Measurements from ENCODE around the gene STAU1. TPM values are rescaled to one million over a fixed set of nuclear protein-coding genes. Genes with fewer than 3 reads are reported as not detected.

The STAU1 gene, protein sequence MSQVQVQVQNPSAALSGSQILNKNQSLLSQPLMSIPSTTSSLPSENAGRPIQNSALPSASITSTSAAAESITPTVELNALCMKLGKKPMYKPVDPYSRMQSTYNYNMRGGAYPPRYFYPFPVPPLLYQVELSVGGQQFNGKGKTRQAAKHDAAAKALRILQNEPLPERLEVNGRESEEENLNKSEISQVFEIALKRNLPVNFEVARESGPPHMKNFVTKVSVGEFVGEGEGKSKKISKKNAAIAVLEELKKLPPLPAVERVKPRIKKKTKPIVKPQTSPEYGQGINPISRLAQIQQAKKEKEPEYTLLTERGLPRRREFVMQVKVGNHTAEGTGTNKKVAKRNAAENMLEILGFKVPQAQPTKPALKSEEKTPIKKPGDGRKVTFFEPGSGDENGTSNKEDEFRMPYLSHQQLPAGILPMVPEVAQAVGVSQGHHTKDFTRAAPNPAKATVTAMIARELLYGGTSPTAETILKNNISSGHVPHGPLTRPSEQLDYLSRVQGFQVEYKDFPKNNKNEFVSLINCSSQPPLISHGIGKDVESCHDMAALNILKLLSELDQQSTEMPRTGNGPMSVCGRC
- total RNA-seq (10 to 100 TPM; 72.5 to 81.3 TPM), polyA plus RNA-seq (10 to 100 TPM; 39.1 to 47.8 TPM)
- long read RNA-seq, donor 1, transcript STAU1-203 (13 exons, 3,211 nt): major isoform, 17 of 137 reads
- long read RNA-seq, donor 1, partial matches to known transcripts: 97 of 137 reads
- long read RNA-seq, donor 1, other reads (novel, unspliced or antisense): 17 of 137 reads
- long read RNA-seq, donor 2, transcript STAU1-203 (13 exons, 3,211 nt): major isoform, 13 of 61 reads
- long read RNA-seq, donor 2, partial matches to known transcripts: 35 of 61 reads
- long read RNA-seq, donor 2, other reads (novel, unspliced or antisense): 11 of 61 reads

DNA sequence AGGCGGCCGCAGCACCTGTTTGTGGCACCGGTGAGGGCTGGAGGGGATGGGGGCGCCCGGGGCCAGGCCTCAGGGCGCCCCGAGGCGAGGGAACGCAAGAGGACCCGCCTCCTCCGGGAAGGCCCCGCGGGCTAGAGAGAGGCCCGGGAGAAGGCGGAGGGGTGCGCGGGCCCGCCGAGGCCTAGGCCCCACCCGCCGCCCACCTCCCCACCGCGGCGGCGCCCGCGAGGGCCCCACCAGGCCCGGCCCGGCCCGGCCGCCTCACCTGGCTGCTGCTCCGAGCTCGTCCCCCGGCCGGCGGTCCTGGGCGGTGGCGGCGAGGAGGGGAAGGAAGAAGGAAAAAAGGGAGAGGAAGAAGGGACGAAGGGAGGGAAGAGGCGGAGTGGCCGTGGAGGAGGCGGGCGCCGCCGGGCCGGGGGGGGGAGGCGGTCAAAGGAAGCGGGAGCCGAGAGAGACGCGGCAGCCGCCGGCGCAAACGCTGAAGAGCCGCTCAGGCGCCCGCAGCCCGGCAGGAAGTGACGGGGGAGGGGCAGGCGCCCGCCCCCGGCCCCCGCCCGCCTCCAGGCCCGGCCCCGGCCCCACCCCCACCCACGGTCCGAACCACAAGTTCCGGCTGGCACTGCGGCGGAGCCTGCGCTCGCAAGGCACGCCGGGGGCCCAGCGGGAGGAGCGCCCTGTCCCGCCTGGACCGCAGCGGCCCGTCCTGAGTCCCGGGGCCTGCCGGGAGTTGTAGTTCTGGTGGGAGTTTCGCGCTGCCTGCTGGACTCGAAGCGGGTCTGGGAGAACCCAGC is at the start of gene STAU1:
Gene STAU1, minus strand, starts transcription at position 484 of the 791 bp plus-strand sequence. CDS start 22,133 bp downstream, outside the sequence.
- Histone ChIP-seq H3K27ac (ENCODE audit: low read depth in 1 of 2, low read length in 2 of 2) (peak within 1 kb of the TSS; percentile 58 to 67), H3K4me1 (ENCODE audit: control insufficient read depth in 1 of 2, insufficient read depth in 2 of 2, low read length in 2 of 2) (no peaks in the 10 kb centered on the region), H3K4me3 (ENCODE audit: low read length in 2 of 2) (peak within 1 kb of the TSS; percentile 95 to 98), H3K9me3 (ENCODE audit: control insufficient read depth, low read length) (no peaks in the 10 kb centered on the region), H3K27me3 (ENCODE audit: control insufficient read depth in 1 of 2, insufficient read depth in 2 of 2, low read length in 1 of 2) (no peaks in the 10 kb centered on the region), H3K36me3 (ENCODE audit: control insufficient read depth in 1 of 2, insufficient read depth in 2 of 2, low read length in 1 of 2) (no peaks in the 10 kb centered on the region)
- intact Hi-C loops (cut with DNase I): loop anchor here in 1 of 2 donors (10.0 kb wide), 1 partner anchor 53 kb away; no protein-coding TSS in a partner anchor
- 0% methylated on average over 43 to 89 of the region's 89 CpGs for WGBS, 2 donors
- peak; percentile 99 for ATAC-seq (ENCODE audit: low FRiP score)
- DNase-seq: peak; percentile 97 to 98

DNA sequence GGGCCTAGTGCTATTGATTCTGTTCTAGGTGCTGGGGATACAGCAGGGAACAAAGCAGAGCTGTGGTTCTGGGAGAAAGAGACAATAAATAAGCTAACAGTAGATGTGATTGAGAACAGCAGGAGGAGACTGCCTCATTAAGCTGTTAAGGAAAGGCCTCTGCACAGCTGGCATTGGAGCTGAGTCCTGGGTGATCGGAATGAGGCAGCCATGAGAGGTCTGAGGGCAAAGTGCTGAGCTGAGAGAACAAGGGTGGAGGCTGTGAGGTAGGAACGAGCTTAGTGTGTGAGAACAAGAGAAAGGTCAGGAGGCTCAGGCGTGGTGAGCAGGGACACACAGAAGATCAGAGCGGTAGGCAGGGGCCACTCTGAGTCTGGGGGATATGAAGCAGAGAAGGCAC is 49.4 kb upstream of the STAU1 start:
- Histone ChIP-seq H3K4me1 (ENCODE audit: control insufficient read depth in 1 of 2, insufficient read depth in 2 of 2, low read length in 2 of 2) (no peaks in the 10 kb centered on the region), H3K36me3 (ENCODE audit: control insufficient read depth in 1 of 2, insufficient read depth in 2 of 2, low read length in 1 of 2) (peaks cover 3 to 17% of the 10 kb centered on the region in 2 donors), H3K9me3 (ENCODE audit: control insufficient read depth, low read length) (no peaks in the 10 kb centered on the region), H3K27me3 (ENCODE audit: control insufficient read depth in 1 of 2, insufficient read depth in 2 of 2, low read length in 1 of 2) (no peaks in the 10 kb centered on the region), H3K27ac (ENCODE audit: low read depth in 1 of 2, low read length in 2 of 2) (no peak overlapping the region), H3K4me3 (ENCODE audit: low read length in 2 of 2) (no peak overlapping the region)
- intact Hi-C loops (cut with DNase I): no loop called here
- peak in 1 of 2 donors; percentile 22 for DNase-seq
- ATAC-seq (ENCODE audit: low FRiP score): no peak
- WGBS, 2 donors: 90 to 91% methylated on average over 4 of the region's 4 CpGs

DNA sequence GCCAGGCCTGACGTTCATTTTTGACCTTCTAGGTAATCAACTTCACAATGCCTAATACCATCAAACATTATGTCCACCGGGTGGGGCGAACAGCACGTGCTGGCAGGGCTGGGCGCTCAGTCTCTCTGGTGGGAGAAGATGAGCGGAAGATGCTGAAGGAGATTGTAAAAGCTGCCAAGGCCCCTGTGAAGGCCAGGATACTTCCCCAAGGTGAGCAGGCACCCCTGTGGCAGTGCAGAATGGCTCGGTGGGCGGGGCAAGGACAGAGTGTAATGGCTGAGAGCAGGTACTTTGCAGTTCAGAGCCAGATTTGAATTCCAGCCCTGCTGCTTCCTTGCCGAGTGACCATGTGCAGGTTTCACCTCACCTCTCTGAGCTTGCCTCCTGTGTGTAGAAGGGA is 48.2 kb upstream of the STAU1 start:
- intact Hi-C loops (cut with DNase I): no loop called here
- Histone ChIP-seq H3K27ac (ENCODE audit: low read depth in 1 of 2, low read length in 2 of 2) (no peak overlapping the region), H3K27me3 (ENCODE audit: control insufficient read depth in 1 of 2, insufficient read depth in 2 of 2, low read length in 1 of 2) (no peaks in the 10 kb centered on the region), H3K9me3 (ENCODE audit: control insufficient read depth, low read length) (no peaks in the 10 kb centered on the region), H3K36me3 (ENCODE audit: control insufficient read depth in 1 of 2, insufficient read depth in 2 of 2, low read length in 1 of 2) (peaks cover 3 to 13% of the 10 kb centered on the region in 2 donors), H3K4me3 (ENCODE audit: low read length in 2 of 2) (no peak overlapping the region), H3K4me1 (ENCODE audit: control insufficient read depth in 1 of 2, insufficient read depth in 2 of 2, low read length in 2 of 2) (no peaks in the 10 kb centered on the region)
- 84 to 88% methylated on average over 9 of the region's 9 CpGs for WGBS, 2 donors
- no peak for ATAC-seq (ENCODE audit: low FRiP score)
- DNase-seq: peak in 1 of 2 donors; percentile 62

DNA sequence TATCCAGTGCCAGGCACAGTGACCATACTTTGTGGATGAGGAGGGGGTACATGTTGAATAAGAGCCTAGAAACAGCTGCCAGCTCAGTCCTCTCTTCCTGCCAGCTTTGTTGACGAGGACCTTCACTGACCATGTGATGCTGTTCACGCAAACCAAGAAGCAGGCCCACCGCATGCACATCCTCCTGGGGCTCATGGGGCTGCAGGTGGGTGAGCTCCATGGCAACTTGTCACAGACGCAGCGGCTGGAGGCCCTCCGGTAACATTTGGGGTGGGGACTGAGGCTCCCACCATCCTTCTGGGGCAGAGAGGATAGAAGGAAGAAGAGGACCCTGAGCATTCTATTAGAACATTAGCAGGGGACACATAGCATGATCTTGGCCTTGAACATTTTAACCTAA is 46.7 kb upstream of the STAU1 start:
- H3K9me3 ChIP-seq (ENCODE audit: control insufficient read depth, low read length): no peaks in the 10 kb centered on the region
- DNase-seq (peak in 1 of 2 donors; percentile 65), ATAC-seq (ENCODE audit: low FRiP score) (no peak)
- peaks cover 3 to 19% of the 10 kb centered on the region in 2 donors for H3K36me3 ChIP-seq (ENCODE audit: control insufficient read depth in 1 of 2, insufficient read depth in 2 of 2, low read length in 1 of 2)
- intact Hi-C loops (cut with DNase I): no loop called here
- no peak overlapping the region for H3K4me3 ChIP-seq (ENCODE audit: low read length in 2 of 2)
- H3K4me1 ChIP-seq (ENCODE audit: control insufficient read depth in 1 of 2, insufficient read depth in 2 of 2, low read length in 2 of 2): no peaks in the 10 kb centered on the region
- 91 to 96% methylated on average over 6 of the region's 6 CpGs for WGBS, 2 donors
- no peaks in the 10 kb centered on the region for H3K27me3 ChIP-seq (ENCODE audit: control insufficient read depth in 1 of 2, insufficient read depth in 2 of 2, low read length in 1 of 2)
- no peak overlapping the region for H3K27ac ChIP-seq (ENCODE audit: low read depth in 1 of 2, low read length in 2 of 2)

- Histone ChIP-seq H3K4me1 (ENCODE audit: control insufficient read depth in 1 of 2, insufficient read depth in 2 of 2, low read length in 2 of 2) (no peaks in the 10 kb centered on the region), H3K4me3 (ENCODE audit: low read length in 2 of 2) (no peak overlapping the region), H3K9me3 (ENCODE audit: control insufficient read depth, low read length) (no peaks in the 10 kb centered on the region), H3K36me3 (ENCODE audit: control insufficient read depth in 1 of 2, insufficient read depth in 2 of 2, low read length in 1 of 2) (peaks cover 3 to 16% of the 10 kb centered on the region in 2 donors), H3K27ac (ENCODE audit: low read depth in 1 of 2, low read length in 2 of 2) (no peak overlapping the region), H3K27me3 (ENCODE audit: control insufficient read depth in 1 of 2, insufficient read depth in 2 of 2, low read length in 1 of 2) (no peaks in the 10 kb centered on the region)
- DNase-seq (peak in 1 of 2 donors; percentile 57), ATAC-seq (ENCODE audit: low FRiP score) (no peak)
- intact Hi-C loops (cut with DNase I): no loop called here
- WGBS, 2 donors: 92 to 94% methylated on average over 10 of the region's 10 CpGs
Observed at GRCh38 chr20:49233226-49233625, 45.1 kb upstream of the STAU1 start.

DNA sequence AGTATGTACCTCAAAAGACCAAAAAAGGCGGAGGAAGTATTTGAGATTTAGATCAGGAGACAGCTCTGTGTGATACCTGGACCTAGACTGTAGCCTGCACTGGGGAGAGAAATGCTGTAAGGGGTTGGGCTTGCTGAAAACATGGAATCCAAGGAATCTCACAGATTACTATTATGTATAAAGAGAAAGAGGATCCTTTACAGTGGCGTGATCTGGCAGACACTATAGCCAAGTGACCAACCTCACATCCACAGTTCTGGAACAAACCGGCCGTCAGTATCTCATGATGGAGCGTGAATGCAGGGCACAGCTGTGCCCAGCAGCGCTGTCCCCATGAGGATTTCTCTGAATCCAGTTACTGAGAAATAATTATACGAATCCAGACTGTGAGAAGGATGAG is 43.3 kb upstream of the STAU1 start:
- intact Hi-C loops (cut with DNase I): no loop called here

DNA sequence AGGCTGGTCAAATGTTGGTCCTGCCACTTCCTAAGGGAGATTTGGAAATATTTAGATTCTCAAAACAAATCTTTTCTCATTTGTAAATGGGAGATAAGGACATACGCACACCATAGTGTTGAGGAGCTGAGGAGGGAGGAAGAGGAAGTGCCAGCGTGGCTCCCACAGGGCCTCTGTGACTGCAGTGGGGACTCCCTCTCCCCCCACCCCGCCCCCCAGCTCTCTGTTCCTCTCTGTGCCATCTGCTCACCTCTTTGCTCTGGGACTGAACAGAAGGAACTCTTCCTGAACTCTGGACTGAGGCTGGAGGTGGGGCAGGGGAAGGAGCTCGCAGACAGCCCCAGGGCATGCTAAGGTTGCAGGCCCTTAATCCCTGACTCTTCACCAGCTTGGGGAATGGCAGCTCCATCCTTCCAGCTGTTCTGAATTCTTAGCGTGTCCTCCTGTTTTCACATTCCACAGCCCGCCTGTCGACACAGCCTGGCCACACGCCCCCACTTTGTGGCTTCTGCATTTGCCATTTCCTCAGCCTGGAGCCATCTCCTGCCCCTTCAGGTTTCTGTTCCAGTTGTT is 42.5 kb upstream of the STAU1 start:
- DNase-seq (peak in 1 of 2 donors; percentile 71), ATAC-seq (ENCODE audit: low FRiP score) (no peak)
- no peaks in the 10 kb centered on the region for H3K4me1 ChIP-seq (ENCODE audit: control insufficient read depth in 1 of 2, insufficient read depth in 2 of 2, low read length in 2 of 2)
- no peaks in the 10 kb centered on the region for H3K9me3 ChIP-seq (ENCODE audit: control insufficient read depth, low read length)
- peaks cover 3 to 17% of the 10 kb centered on the region in 2 donors for H3K36me3 ChIP-seq (ENCODE audit: control insufficient read depth in 1 of 2, insufficient read depth in 2 of 2, low read length in 1 of 2)
- intact Hi-C loops (cut with DNase I): no loop called here
- WGBS, 2 donors: 81 to 86% methylated on average over 8 of the region's 8 CpGs
- H3K4me3 ChIP-seq (ENCODE audit: low read length in 2 of 2): no peak overlapping the region
- no peaks in the 10 kb centered on the region for H3K27me3 ChIP-seq (ENCODE audit: control insufficient read depth in 1 of 2, insufficient read depth in 2 of 2, low read length in 1 of 2)
- no peak overlapping the region for H3K27ac ChIP-seq (ENCODE audit: low read depth in 1 of 2, low read length in 2 of 2)

More for the DNA sequence above, 43.3 kb upstream of the STAU1 start:
- H3K36me3 ChIP-seq (ENCODE audit: control insufficient read depth in 1 of 2, insufficient read depth in 2 of 2, low read length in 1 of 2): peaks cover 3 to 16% of the 10 kb centered on the region in 2 donors
- no peaks in the 10 kb centered on the region for H3K4me1 ChIP-seq (ENCODE audit: control insufficient read depth in 1 of 2, insufficient read depth in 2 of 2, low read length in 2 of 2)
- DNase-seq: peak in 1 of 2 donors; percentile 42
- H3K4me3 ChIP-seq (ENCODE audit: low read length in 2 of 2): no peak overlapping the region
- no peaks in the 10 kb centered on the region for H3K9me3 ChIP-seq (ENCODE audit: control insufficient read depth, low read length)
- no peak overlapping the region for H3K27ac ChIP-seq (ENCODE audit: low read depth in 1 of 2, low read length in 2 of 2)
- ATAC-seq (ENCODE audit: low FRiP score): no peak
- WGBS, 2 donors: 84 to 96% methylated on average over 7 of the region's 7 CpGs
- no peaks in the 10 kb centered on the region for H3K27me3 ChIP-seq (ENCODE audit: control insufficient read depth in 1 of 2, insufficient read depth in 2 of 2, low read length in 1 of 2)

DNA sequence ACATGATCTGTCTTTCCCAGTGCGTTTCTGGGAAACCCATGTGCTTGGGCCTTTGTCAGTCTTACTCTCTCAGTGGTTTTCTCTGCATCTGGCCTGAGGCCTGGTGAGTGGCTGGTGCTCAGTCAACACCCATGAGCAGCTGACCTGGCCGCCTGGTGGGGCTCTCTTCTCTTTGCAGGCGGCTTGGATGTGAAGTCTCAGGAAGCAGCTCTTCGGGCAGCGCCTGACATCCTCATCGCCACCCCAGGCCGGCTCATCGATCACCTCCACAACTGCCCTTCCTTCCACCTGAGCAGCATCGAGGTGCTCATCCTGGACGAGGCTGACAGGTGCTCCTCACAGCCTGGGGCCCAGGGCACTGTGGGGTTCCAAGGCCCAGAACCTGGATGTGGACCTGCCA is 41.9 kb upstream of the STAU1 start:
- Histone ChIP-seq H3K27me3 (ENCODE audit: control insufficient read depth in 1 of 2, insufficient read depth in 2 of 2, low read length in 1 of 2) (no peaks in the 10 kb centered on the region), H3K4me1 (ENCODE audit: control insufficient read depth in 1 of 2, insufficient read depth in 2 of 2, low read length in 2 of 2) (no peaks in the 10 kb centered on the region), H3K36me3 (ENCODE audit: control insufficient read depth in 1 of 2, insufficient read depth in 2 of 2, low read length in 1 of 2) (peaks cover 3 to 17% of the 10 kb centered on the region in 2 donors), H3K27ac (ENCODE audit: low read depth in 1 of 2, low read length in 2 of 2) (no peak overlapping the region), H3K9me3 (ENCODE audit: control insufficient read depth, low read length) (no peaks in the 10 kb centered on the region), H3K4me3 (ENCODE audit: low read length in 2 of 2) (no peak overlapping the region)
- 90 to 92% methylated on average over 10 of the region's 10 CpGs for WGBS, 2 donors
- DNase-seq: no peak
- ATAC-seq (ENCODE audit: low FRiP score): no peak
- intact Hi-C loops (cut with DNase I): no loop called here

All from aorta (tissue), 5 donors.